Ovary (tissue), 9 donors: ENCODE measurements around the gene FKBP2. TPM values are rescaled to one million over a fixed set of nuclear protein-coding genes. Genes with fewer than 3 reads are reported as not detected.

Experiments used
- DNase-seq, 5 donors: peaks; one replicate each; pipeline ENCODE4 v3.0.0-alpha.2; 2019 to 2020
- H3K27ac ChIP-seq, 2 donors: fragments of 200-600 bp; one replicate each; pipeline versions ENCODE4 v1.5.1 to v1.8.0; 2019 to 2022
- H3K27me3 ChIP-seq: fragments of 200-600 bp; one replicate; pipeline ENCODE4 v1.8.0; 2022
- H3K36me3 ChIP-seq: fragments of 200-600 bp; sonication (generic); one replicate; pipeline ENCODE4 v1.5.1; 2019
- H3K4me1 ChIP-seq: one replicate; pipeline ENCODE4 v1.8.1; 2013; ENCODE audit warnings: mild to moderate bottlenecking, moderate library complexity; ENCODE audit not compliant: insufficient read depth
- H3K4me3 ChIP-seq: fragments of 200-600 bp; sonication (generic); one replicate; pipeline ENCODE4 v1.5.1; 2017
- H3K9me3 ChIP-seq, 2 donors: fragments of 200-600 bp in 1 of 2; sonication (generic) in 1 of 2; one replicate each; pipeline versions ENCODE4 v1.5.1 to v1.8.1; 2013 to 2019; ENCODE audit warnings: mild to moderate bottlenecking in 1 of 2, moderate library complexity in 1 of 2
- EP300 ChIP-seq: sonication (generic); formaldehyde crosslinking; IDR thresholded peaks from one replicate; pipeline ENCODE4 v1.6.1; 2017; ENCODE audit warnings: antibody characterized with exemption
- POLR2A ChIP-seq: fragments of 450-650 bp; IDR thresholded peaks from one replicate; pipeline ENCODE4 v1.6.1; 2017; ENCODE audit warnings: antibody characterized with exemption, mild to moderate bottlenecking, moderate library complexity
- WGBS, 3 donors: extraction: QIAGEN DNeasy Blood & Tissue Kit in 1 of 3; methylation state at CpG; one replicate each; pipeline versions ENCODE4 v1.1.5 to v1.1.7; 2013 to 2017; 5-methylcytosine and 5-hydroxymethylcytosine counted together
- intact Hi-C, 4 donors: fragments of 100-400 bp; cut with DNase I; formaldehyde crosslinking; loops; one replicate each; pipeline versions ENCODE4 v1.11.0 to v1.15.1; 2022 to 2023
- polyA plus RNA-seq, 2 donors: library from polyadenylated mRNA; stranded (reverse); fragments of 200-250 nt in 1 of 2; fragments of 350-450 nt in 1 of 2; fragmentation: Illumina TruSeq in 1 of 2; extraction: RNeasy Lipid Tissue Mini Kit (QIAGEN cat#74804) in 1 of 2; gene quantifications; one replicate each; pipeline ENCODE4 v1.2.3, GENCODE V29; 2013 to 2014
- total RNA-seq, 7 donors: library from RNA; depleted of rRNA in 2 of 7; stranded (reverse); fragments of >200 nt in 2 of 7; fragmentation: NEBNext Ultra II Directional in 3 of 7; extraction: Animal tissue kit (Norgen Biotek cat#: 25700) in 3 of 7; gene quantifications; one replicate each; pipeline versions ENCODE4 v1.1.0 to v1.2.4, GENCODE V29; 2016 to 2023
- TF ChIP-seq, protein P1 (sequence below), 3 donors: fragments of 450-650 bp in 2 of 3; fragments of 200-600 bp in 1 of 3; IDR thresholded peaks; one replicate each; pipeline versions ENCODE4 v1.5.1 to v1.8.0; 2016 to 2022; ENCODE audit warnings: antibody characterized with exemption in 3 of 3, mild to moderate bottlenecking in 1 of 3
- donor health status: DM: no; HTN: no; CAD: no; lungs with moderate emphysema.
- donor health status: DM: no; HTN: no; CAD: no.
- donor health status: Bipolar disorder and iron deficiency.
- donor health status: DM: yes; HTN: yes; CAD: no.
- donor health status: DM: no; HTN: no; CAD: no.
- donor health status: DM: yes; HTN: yes; CAD: no.

FKBP2 gene
- total and polyA plus RNA-seq, 9 donors, result 25.1 to 132 (median 49.5) TPM

GRCh38 chr11:64226507-64227051, 14.3 kb upstream of the FKBP2 start:
- Histone ChIP-seq H3K4me3 (peak overlapping the region; percentile 64), H3K27me3 (no peaks in the 10 kb centered on the region), H3K36me3 (no peaks in the 10 kb centered on the region), H3K9me3 (no peaks in the 10 kb centered on the region), H3K27ac (peak overlapping the region; percentile 6 to 62), H3K4me1 (peaks cover 24% of the 10 kb centered on the region)
- 10 to 21% (median 12%) methylated on average over 23 to 26 of the region's 26 CpGs for WGBS, 3 donors
- DNase-seq, result peak in 2 of 5 donors; percentile 55
- intact Hi-C loops, result no loop called here
- TF ChIP-seq POLR2A (no peak), EP300 (no peak)
- TF ChIP-seq, protein P1, sequence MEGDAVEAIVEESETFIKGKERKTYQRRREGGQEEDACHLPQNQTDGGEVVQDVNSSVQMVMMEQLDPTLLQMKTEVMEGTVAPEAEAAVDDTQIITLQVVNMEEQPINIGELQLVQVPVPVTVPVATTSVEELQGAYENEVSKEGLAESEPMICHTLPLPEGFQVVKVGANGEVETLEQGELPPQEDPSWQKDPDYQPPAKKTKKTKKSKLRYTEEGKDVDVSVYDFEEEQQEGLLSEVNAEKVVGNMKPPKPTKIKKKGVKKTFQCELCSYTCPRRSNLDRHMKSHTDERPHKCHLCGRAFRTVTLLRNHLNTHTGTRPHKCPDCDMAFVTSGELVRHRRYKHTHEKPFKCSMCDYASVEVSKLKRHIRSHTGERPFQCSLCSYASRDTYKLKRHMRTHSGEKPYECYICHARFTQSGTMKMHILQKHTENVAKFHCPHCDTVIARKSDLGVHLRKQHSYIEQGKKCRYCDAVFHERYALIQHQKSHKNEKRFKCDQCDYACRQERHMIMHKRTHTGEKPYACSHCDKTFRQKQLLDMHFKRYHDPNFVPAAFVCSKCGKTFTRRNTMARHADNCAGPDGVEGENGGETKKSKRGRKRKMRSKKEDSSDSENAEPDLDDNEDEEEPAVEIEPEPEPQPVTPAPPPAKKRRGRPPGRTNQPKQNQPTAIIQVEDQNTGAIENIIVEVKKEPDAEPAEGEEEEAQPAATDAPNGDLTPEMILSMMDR (IDR thresholded peaks at IDR 0.05), result peak in 1 of 3 donors; percentile 7

DNA sequence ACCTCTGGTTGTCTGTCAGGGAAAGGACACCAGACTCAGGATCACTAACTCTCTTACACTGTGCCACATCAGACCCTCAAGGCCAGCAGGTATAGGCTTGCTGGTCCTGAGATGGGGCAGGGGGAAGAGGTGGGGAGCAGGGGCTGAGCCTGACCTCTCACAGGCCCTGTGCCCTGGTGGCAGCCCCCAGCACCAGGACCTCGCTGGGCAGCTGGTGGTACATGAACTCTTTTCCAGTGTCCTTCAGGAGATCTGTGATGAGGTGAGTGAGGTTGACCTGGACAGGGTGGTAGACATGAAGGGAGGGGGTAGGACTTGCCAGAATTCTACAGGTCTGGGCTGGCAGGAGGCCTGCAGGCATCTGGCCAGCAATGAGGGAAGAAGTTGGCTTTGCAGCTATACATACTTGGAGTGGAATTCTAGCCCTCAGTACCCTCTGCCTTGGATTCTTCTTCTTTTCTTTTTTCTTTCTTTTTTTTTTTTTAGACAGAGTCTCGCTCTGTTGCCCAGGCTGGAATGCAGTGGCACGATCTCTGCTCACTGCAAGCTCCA, 13.4 kb upstream of the FKBP2 start:
- intact Hi-C loops, result no loop called here
- no peaks in the 10 kb centered on the region for H3K27me3 ChIP-seq
- no peaks in the 10 kb centered on the region for H3K9me3 ChIP-seq
- peak in 2 of 5 donors; percentile 24 to 30 for DNase-seq
- H3K4me3 ChIP-seq, result no peak overlapping the region
- H3K27ac ChIP-seq, result peak overlapping the region in 1 of 2 donors; percentile 62
- 75 to 83% (median 76%) methylated on average over 3 of the region's 3 CpGs for WGBS, 3 donors
- no peak for TF ChIP-seq EP300
- TF ChIP-seq, protein P1 (IDR thresholded peaks at IDR 0.05), result no peak
- TF ChIP-seq POLR2A, result no peak
- H3K4me1 ChIP-seq, result peaks cover 25% of the 10 kb centered on the region
- H3K36me3 ChIP-seq, result no peaks in the 10 kb centered on the region

DNA sequence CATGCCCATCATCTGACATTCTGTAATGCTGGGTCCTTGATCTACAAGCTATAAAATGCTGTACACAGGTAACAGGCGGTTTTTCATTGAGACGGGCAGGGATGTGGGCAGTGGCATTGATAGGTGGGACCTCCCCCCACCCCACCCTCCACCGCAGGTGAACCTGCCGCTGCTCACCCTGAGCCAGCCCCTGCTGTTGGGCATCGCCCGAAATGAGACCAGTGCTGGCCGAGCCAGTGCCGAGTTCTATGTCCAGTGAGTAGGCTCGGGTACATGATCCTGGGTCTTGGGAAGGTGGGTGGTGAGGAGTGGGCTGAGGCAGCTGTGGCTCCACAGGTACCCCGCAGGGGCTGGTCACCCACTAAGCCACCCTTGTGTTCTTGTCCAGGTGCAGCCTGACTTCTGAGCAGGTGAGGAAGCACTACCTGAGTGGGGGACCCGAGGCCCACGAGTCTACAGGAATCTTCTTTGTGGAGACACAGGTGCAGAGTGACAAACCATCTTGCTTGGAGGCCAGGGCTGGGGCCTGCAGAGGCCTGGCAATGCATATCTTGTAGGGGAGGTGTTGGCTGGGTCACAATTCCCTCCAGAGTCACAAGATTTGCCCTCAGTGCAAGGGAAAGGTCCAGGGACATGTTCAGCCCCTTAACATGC, 11.7 kb upstream of the FKBP2 start:
- no peaks in the 10 kb centered on the region for H3K27me3 ChIP-seq
- intact Hi-C loops, result no loop called here
- no peak overlapping the region for H3K27ac ChIP-seq
- no peak overlapping the region for H3K4me3 ChIP-seq
- H3K9me3 ChIP-seq, result no peaks in the 10 kb centered on the region
- DNase-seq, result peak in 3 of 5 donors; percentile 31 to 43 (median 41)
- 80 to 92% (median 83%) methylated on average over 10 to 12 of the region's 12 CpGs for WGBS, 3 donors
- H3K4me1 ChIP-seq, result peaks cover 29% of the 10 kb centered on the region
- no peak for TF ChIP-seq POLR2A
- TF ChIP-seq, protein P1 (IDR thresholded peaks at IDR 0.05), result no peak
- TF ChIP-seq EP300, result no peak
- H3K36me3 ChIP-seq, result no peaks in the 10 kb centered on the region

DNA sequence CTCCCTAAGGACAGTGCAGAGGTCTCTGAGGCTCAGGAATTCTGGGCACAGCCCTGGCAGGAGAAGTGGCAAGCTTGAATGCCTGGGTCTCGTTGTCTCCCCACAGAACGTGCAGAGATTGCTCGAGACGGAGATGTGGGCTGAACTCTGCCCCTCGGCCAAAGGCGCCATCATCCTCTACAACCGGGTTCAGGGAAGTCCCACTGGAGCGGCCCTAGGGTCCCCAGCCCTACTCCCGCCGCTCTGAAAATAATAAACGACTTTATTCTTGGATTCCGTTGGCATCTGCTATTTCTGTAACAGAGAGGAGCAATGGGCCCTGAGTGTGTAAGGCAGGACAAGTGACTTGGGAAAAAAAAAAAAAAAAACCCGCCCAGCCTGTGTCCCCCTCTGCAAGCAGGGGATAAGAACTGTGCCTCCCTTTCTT, 11.1 kb upstream of the FKBP2 start:
- Histone ChIP-seq H3K36me3 (no peaks in the 10 kb centered on the region), H3K4me3 (peak overlapping the region; percentile 52), H3K9me3 (no peaks in the 10 kb centered on the region), H3K27me3 (no peaks in the 10 kb centered on the region), H3K4me1 (peaks cover 29% of the 10 kb centered on the region), H3K27ac (peak overlapping the region; percentile 91 to 93)
- peak in 2 of 5 donors; percentile 33 to 48 for DNase-seq
- WGBS, 3 donors, result 19 to 30% (median 25%) methylated on average over 13 of the region's 13 CpGs
- intact Hi-C loops, result no loop called here
- no peak for TF ChIP-seq POLR2A
- TF ChIP-seq, protein P1 (IDR thresholded peaks at IDR 0.05), result no peak
- no peak for TF ChIP-seq EP300
